OCI-LY3 (cell line): ENCODE data around the gene ARFIP1.

Source experiments
- H2AFZ ChIP-seq: fragments of 200-600, 300-600 bp; shearing (Covaris generic); 2 replicates; pipeline ENCODE4 v1.6.0; 2014; ENCODE audit warnings: antibody characterized with exemption, low read depth, low read length
- H3K27ac ChIP-seq: fragments of 200-600, 300-600 bp; sonication (generic); 2 replicates; pipeline ENCODE4 v1.5.1; 2014; ENCODE audit warnings: mild to moderate bottlenecking, low read length, moderate library complexity, mixed read lengths
- H3K27me3 ChIP-seq: fragments of 200-600, 300-600 bp; sonication (generic); 2 replicates; pipeline ENCODE4 v1.6.1; 2014; ENCODE audit warnings: low read depth, low read length, mixed read lengths
- H3K36me3 ChIP-seq: fragments of 200-600, 300-600 bp; sonication (generic); replicated peaks from 2 replicates; pipeline ENCODE3; 2014; ENCODE audit warnings: low read depth, low read length, mixed read lengths
- H3K4me1 ChIP-seq: fragments of 300-600, 200-600 bp; sonication (generic); 2 replicates; pipeline ENCODE4 v1.6.1; 2014; ENCODE audit warnings: low read length, mixed read lengths
- H3K4me2 ChIP-seq: fragments of 200-600, 300-600 bp; sonication (generic); 2 replicates; pipeline ENCODE4 v1.6.1; 2014; ENCODE audit warnings: low read length, mixed read lengths
- H3K4me3 ChIP-seq: fragments of 300-600, 200-600 bp; sonication (generic); 2 replicates; pipeline ENCODE4 v1.5.1; 2014; ENCODE audit warnings: antibody characterized with exemption, mild to moderate bottlenecking, low read length, moderate library complexity
- H3K79me2 ChIP-seq: fragments of 300-600, 200-600 bp; shearing (Covaris generic); 2 replicates; pipeline ENCODE4 v1.6.1; 2014; ENCODE audit warnings: mild to moderate bottlenecking, low read length, mixed read lengths
- H3K9ac ChIP-seq: fragments of 300-600, 200-600 bp; shearing (Covaris generic); 2 replicates; pipeline ENCODE4 v1.6.0; 2014; ENCODE audit warnings: mild to moderate bottlenecking, low read length, moderate library complexity
- H3K9me3 ChIP-seq: fragments of 200-600, 300-600 bp; shearing (Covaris generic); 2 replicates; pipeline ENCODE4 v1.6.1; 2014; ENCODE audit warnings: low read length, mixed read lengths; ENCODE audit not compliant: insufficient read depth
- H4K20me1 ChIP-seq: fragments of 200-600, 300-600 bp; sonication (generic); 2 replicates; pipeline ENCODE4 v1.6.1; 2016; ENCODE audit warnings: low read length, mixed read lengths; ENCODE audit not compliant: insufficient read depth
- EZH2phosphoT487 ChIP-seq: fragments of 200-600 bp; shearing (Covaris generic); IDR thresholded peaks from 2 replicates; pipeline ENCODE4 v1.6.1; 2018; ENCODE audit warnings: antibody characterized with exemption, mixed run types, low read depth
- TF ChIP-seq, protein P1 (sequence below): fragments of 200-600, 300-600 bp; sonication (generic); IDR thresholded peaks from 2 replicates; pipeline ENCODE4 v1.5.1; 2014; ENCODE audit warnings: antibody characterized with exemption, low read length, low read depth

The ARFIP1 gene

DNA sequence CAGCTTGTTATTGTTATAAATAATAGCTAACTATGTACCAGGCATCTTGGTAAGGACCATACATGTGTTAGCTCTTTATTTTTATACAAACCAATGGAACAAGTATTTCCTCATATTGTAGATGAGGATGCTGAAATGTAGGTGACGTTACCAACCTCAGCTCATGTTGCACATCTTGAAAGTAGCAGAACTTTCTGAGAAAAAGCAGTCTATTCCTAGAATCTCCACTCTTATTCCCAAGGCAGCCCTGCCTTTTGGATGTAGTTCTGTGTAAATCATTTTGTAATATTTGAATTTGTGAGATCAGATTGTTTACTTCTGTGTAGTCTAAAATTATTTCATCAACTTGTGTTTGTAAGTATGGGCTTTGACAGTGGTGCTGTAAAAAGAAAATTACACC, 161.7 kb downstream of the ARFIP1 start:
- Histone ChIP-seq H3K4me2 (no peak overlapping the region), H3K36me3 (no peaks in the 10 kb centered on the region), H3K4me1 (peaks cover 16% of the 10 kb centered on the region), H3K9me3 (no peaks in the 10 kb centered on the region), H3K79me2 (no peaks in the 10 kb centered on the region), H3K27ac (no peak overlapping the region), H3K4me3 (no peak overlapping the region), H3K27me3 (peaks cover 56% of the 10 kb centered on the region), H2AFZ (no peak overlapping the region), H4K20me1 (0 out of 2 replicates have a peak, but pooled peaks cover 5% of the 10 kb centered on the region), H3K9ac (no peak overlapping the region)
- TF ChIP-seq EZH2phosphoT487: no peak
- TF ChIP-seq, protein P1, sequence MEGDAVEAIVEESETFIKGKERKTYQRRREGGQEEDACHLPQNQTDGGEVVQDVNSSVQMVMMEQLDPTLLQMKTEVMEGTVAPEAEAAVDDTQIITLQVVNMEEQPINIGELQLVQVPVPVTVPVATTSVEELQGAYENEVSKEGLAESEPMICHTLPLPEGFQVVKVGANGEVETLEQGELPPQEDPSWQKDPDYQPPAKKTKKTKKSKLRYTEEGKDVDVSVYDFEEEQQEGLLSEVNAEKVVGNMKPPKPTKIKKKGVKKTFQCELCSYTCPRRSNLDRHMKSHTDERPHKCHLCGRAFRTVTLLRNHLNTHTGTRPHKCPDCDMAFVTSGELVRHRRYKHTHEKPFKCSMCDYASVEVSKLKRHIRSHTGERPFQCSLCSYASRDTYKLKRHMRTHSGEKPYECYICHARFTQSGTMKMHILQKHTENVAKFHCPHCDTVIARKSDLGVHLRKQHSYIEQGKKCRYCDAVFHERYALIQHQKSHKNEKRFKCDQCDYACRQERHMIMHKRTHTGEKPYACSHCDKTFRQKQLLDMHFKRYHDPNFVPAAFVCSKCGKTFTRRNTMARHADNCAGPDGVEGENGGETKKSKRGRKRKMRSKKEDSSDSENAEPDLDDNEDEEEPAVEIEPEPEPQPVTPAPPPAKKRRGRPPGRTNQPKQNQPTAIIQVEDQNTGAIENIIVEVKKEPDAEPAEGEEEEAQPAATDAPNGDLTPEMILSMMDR: no peak

DNA sequence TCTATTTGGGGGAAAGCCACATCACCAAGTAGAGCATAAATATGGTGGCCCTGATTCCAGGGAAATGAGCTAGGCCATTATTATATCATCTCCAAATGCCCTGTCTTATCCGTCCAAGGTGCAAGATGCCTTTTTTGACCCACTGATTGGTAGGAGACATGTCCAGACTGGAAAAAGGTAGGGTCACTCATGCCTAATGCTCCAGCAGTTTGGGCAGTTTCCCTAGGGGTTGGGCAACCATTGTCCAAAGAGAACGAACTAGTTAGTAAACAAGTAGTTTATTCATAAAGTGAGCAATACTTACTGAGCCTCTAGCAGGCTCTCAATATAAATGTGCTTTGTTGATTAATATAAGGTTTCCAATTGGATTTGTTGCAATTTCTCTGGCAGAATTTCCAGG, 162.6 kb downstream of the ARFIP1 start:
- H2AFZ ChIP-seq: no peak overlapping the region
- no peak overlapping the region for H3K27ac ChIP-seq
- 0 out of 2 replicates have a peak, but pooled peaks cover 5% of the 10 kb centered on the region for H4K20me1 ChIP-seq
- H3K79me2 ChIP-seq: no peaks in the 10 kb centered on the region
- H3K4me3 ChIP-seq: no peak overlapping the region
- no peak overlapping the region for H3K9ac ChIP-seq
- TF ChIP-seq EZH2phosphoT487: no peak
- TF ChIP-seq, protein P1: no peak
- no peaks in the 10 kb centered on the region for H3K9me3 ChIP-seq
- H3K4me1 ChIP-seq: peaks cover 16% of the 10 kb centered on the region
- H3K27me3 ChIP-seq: peaks cover 48% of the 10 kb centered on the region
- no peaks in the 10 kb centered on the region for H3K36me3 ChIP-seq
- H3K4me2 ChIP-seq: no peak overlapping the region

DNA sequence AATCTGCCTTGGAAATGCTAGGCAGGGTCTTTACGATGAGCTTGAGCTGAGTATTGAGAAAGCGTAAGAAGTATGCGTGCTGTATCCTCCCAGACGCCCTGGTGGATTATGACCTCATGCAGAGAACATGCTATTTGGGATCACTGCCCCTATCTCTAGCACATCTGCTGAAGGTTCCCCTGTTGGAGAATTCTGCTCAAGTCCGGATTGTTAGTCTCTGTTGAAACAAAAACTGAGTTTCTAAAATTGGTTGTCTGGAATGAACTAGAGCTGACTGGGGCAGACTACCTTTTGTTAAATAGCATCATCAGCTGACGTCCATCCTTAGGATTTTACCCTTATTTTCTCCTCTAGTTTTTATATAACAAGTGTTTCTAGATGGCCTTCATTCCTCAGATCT, 163.9 kb downstream of the ARFIP1 start:
- H2AFZ ChIP-seq: no peak overlapping the region
- TF ChIP-seq EZH2phosphoT487: no peak
- TF ChIP-seq, protein P1: no peak
- no peak overlapping the region for H3K4me3 ChIP-seq
- 0 out of 2 replicates have a peak, but pooled peaks cover 1% of the 10 kb centered on the region for H4K20me1 ChIP-seq
- H3K36me3 ChIP-seq: no peaks in the 10 kb centered on the region
- no peaks in the 10 kb centered on the region for H3K79me2 ChIP-seq
- H3K27ac ChIP-seq: no peak overlapping the region
- H3K9me3 ChIP-seq: no peaks in the 10 kb centered on the region
- no peak overlapping the region for H3K9ac ChIP-seq
- H3K4me2 ChIP-seq: no peak overlapping the region
- peaks cover 45% of the 10 kb centered on the region for H3K27me3 ChIP-seq
- peaks cover 11% of the 10 kb centered on the region for H3K4me1 ChIP-seq

DNA sequence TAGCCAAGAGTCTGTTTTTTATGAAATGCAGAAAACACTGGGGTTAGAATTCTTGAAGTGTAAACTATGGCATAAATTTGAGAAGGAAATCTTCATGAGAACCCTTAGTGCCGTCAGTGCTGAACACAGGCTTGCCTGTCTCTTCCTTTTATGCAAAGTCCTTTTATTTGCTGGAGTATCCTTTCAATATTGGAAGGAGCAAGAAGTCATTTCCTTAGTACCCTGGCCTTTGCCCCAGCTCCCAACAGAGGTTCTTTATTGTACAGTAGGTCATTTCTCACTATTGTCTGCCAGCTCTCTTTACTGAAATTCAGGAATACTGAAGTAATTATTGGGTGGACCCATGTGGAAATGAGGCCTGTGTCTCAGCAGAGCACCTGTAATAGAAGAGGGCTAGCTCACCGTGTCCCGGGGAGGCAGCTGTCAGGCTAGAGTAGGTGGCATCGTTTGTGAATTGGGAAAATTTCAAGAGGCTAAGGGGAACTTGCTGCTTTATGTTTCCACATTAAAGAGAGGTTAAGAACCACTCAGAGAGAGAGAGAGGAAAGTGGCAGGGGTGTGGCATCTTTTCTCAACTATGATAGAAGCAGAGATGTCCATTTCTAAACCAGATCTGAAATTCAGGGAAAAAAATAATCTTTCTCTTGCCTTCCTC, 165.0 kb downstream of the ARFIP1 start:
- no peak overlapping the region for H2AFZ ChIP-seq
- no peak for TF ChIP-seq EZH2phosphoT487
- TF ChIP-seq, protein P1: no peak
- H3K79me2 ChIP-seq: no peaks in the 10 kb centered on the region
- H3K4me2 ChIP-seq: no peak overlapping the region
- peaks cover 38% of the 10 kb centered on the region for H3K27me3 ChIP-seq
- H3K4me1 ChIP-seq: peaks cover 12% of the 10 kb centered on the region
- no peak overlapping the region for H3K4me3 ChIP-seq
- H3K27ac ChIP-seq: no peak overlapping the region
- no peaks in the 10 kb centered on the region for H4K20me1 ChIP-seq
- H3K36me3 ChIP-seq: no peaks in the 10 kb centered on the region
- H3K9me3 ChIP-seq: no peaks in the 10 kb centered on the region
- H3K9ac ChIP-seq: no peak overlapping the region
